SK-N-SH (cell line): ENCODE results near the gene MIS18A. TPM values are rescaled to one million over a fixed set of nuclear protein-coding genes. Genes with fewer than 3 reads are reported as not detected.

ENCODE experiments used
- CTCF ChIA-PET: fragments of 300-600, 350-600 bp; formaldehyde crosslinking; extraction: SDS; loops from one replicate; lab custom pipeline; 2021; lab: Yijun Ruan, JAX
- POLR2A ChIA-PET: fragments of 350-600 bp; sonication (Branson Sonifier 250); formaldehyde crosslinking; extraction: SDS; loops from one replicate; lab custom pipeline; 2020; ENCODE audit warnings: antibody characterized with exemption, inconsistent platforms; lab: Yijun Ruan, JAX
- DNase-seq: peaks from one replicate; pipeline ENCODE4 v3.0.0; 2012
- H2AFZ ChIP-seq: fragments of 200-600 bp; sonication (generic); 2 replicates; pipeline ENCODE4 v1.8.1; 2016; ENCODE audit warnings: antibody characterized with exemption, mild to moderate bottlenecking, low read depth
- H3F3A ChIP-seq: fragments of 200-600 bp; sonication (generic); replicated peaks from 2 replicates; pipeline ENCODE3; 2016; ENCODE audit warnings: antibody characterized with exemption, mild to moderate bottlenecking; ENCODE audit not compliant: insufficient read depth
- H3K27ac ChIP-seq, 2 experiments: fragments of 200-500 bp in 1 of 2; fragments of 200-600 bp in 1 of 2; sonication (Bioruptor generic) in 1 of 2; sonication (generic), shearing (Covaris generic) in 1 of 2; 2 replicates each; pipeline versions ENCODE4 v1.5.1 to v1.6.1; 2014 to 2016; ENCODE audit warnings: low read depth in 2 of 2, inconsistent platforms in 1 of 2, low read length in 1 of 2, mild to moderate bottlenecking in 1 of 2, mixed read lengths in 1 of 2
- H3K27me3 ChIP-seq: fragments of 200-600 bp; sonication (generic), shearing (Covaris generic); 2 replicates; pipeline ENCODE4 v1.6.1; 2016; ENCODE audit warnings: mixed run types; ENCODE audit not compliant: insufficient read depth
- H3K36me3 ChIP-seq, 2 experiments: fragments of 200-500 bp in 1 of 2; fragments of 200-600 bp in 1 of 2; sonication (Bioruptor generic) in 1 of 2; sonication (generic) in 1 of 2; replicated peaks in 1 of 2; 2 replicates each; pipeline versions ENCODE3 to v1.5.1; 2014 to 2016; ENCODE audit warnings: low read length in 1 of 2, mild to moderate bottlenecking in 1 of 2; ENCODE audit not compliant: insufficient read depth in 2 of 2, control insufficient read depth in 1 of 2
- H3K4me1 ChIP-seq, 2 experiments: fragments of 200-500 bp in 1 of 2; fragments of 200-600 bp in 1 of 2; sonication (Bioruptor generic) in 1 of 2; sonication (generic), shearing (Covaris generic) in 1 of 2; 2 replicates each; pipeline versions ENCODE4 v1.5.1 to v1.6.1; 2014 to 2016; ENCODE audit warnings: low read depth in 1 of 2, low read length in 1 of 2, mixed run types in 1 of 2; ENCODE audit not compliant: insufficient read depth in 2 of 2, control insufficient read depth in 1 of 2
- H3K4me2 ChIP-seq: fragments of 200-600 bp; sonication (generic), shearing (Covaris generic); 2 replicates; pipeline ENCODE4 v1.6.1; 2017; ENCODE audit warnings: mixed run types
- H3K4me3 ChIP-seq, 2 experiments: fragments of 200-500 bp in 1 of 2; fragments of 200-600 bp in 1 of 2; sonication (Bioruptor generic) in 1 of 2; sonication (generic), shearing (Covaris generic) in 1 of 2; 2 replicates each; pipeline versions ENCODE4 v1.5.1 to v1.8.1; 2014 to 2016; ENCODE audit warnings: low read depth in 2 of 2, inconsistent platforms in 1 of 2, low read length in 1 of 2, mild to moderate bottlenecking in 1 of 2, mixed read lengths in 1 of 2, moderate library complexity in 1 of 2
- H3K79me2 ChIP-seq: fragments of 200-600 bp; sonication (generic); 2 replicates; pipeline ENCODE4 v1.8.1; 2017; ENCODE audit warnings: mild to moderate bottlenecking; ENCODE audit not compliant: insufficient read depth
- H3K9ac ChIP-seq: fragments of 200-600 bp; sonication (generic); 2 replicates; pipeline ENCODE4 v1.6.1; 2017; ENCODE audit warnings: mixed run types
- H3K9me2 ChIP-seq: fragments of 200-600 bp; sonication (generic); 2 replicates; pipeline ENCODE4 v1.6.1; 2017; ENCODE audit warnings: mixed run types
- H3K9me3 ChIP-seq: fragments of 200-600 bp; sonication (generic); 2 replicates; pipeline ENCODE4 v1.6.1; 2017; ENCODE audit warnings: mixed run types, mild to moderate bottlenecking, moderate library complexity
- H4K20me1 ChIP-seq: fragments of 200-600 bp; sonication (generic); 2 replicates; pipeline ENCODE4 v1.6.1; 2017; ENCODE audit warnings: mild to moderate bottlenecking, mixed run types; ENCODE audit not compliant: insufficient read depth
- ELF1 ChIP-seq: IDR thresholded peaks from 2 replicates; pipeline ENCODE4 v1.4.0; 2012
- EP300 ChIP-seq, 2 experiments: IDR thresholded peaks; 2 replicates each; pipeline versions ENCODE4 v1.4.0 to v1.6.1; 2012; ENCODE audit warnings: borderline replicate concordance in 1 of 2, low read depth in 1 of 2, low read length in 1 of 2
- FOXJ3 ChIP-seq: sonication (generic); formaldehyde crosslinking; IDR thresholded peaks from 2 replicates; pipeline ENCODE4 v1.5.1; 2020; ENCODE audit warnings: mild to moderate bottlenecking, missing genetic modification reagents
- FOXM1 ChIP-seq: IDR thresholded peaks from 2 replicates; pipeline ENCODE4 v1.4.0; 2012; ENCODE audit warnings: low read depth, mild to moderate bottlenecking
- GABPA ChIP-seq: IDR thresholded peaks from 2 replicates; pipeline ENCODE4 v1.4.0; 2012; ENCODE audit warnings: low read depth, mild to moderate bottlenecking
- GATA2 ChIP-seq: sonication (generic); formaldehyde crosslinking; IDR thresholded peaks from 2 replicates; pipeline ENCODE4 v1.5.0; 2020; ENCODE audit warnings: mild to moderate bottlenecking, missing genetic modification reagents
- JUND ChIP-seq: IDR thresholded peaks from 2 replicates; pipeline ENCODE4 v1.4.0; 2012
- MXI1 ChIP-seq: IDR thresholded peaks from 2 replicates; pipeline ENCODE4 v1.6.1; 2012; ENCODE audit warnings: mild to moderate bottlenecking, low read depth, low read length, improper control_type of control experiment
- NFIC ChIP-seq: IDR thresholded peaks from 2 replicates; pipeline ENCODE4 v1.4.0; 2012; ENCODE audit warnings: borderline replicate concordance
- NRF1 ChIP-seq: IDR thresholded peaks from 2 replicates; pipeline ENCODE4 v1.6.1; 2012; ENCODE audit warnings: low read depth, mild to moderate bottlenecking, low read length
- RCOR1 ChIP-seq: fragments of 150-350 bp; IDR thresholded peaks from 2 replicates; pipeline ENCODE4 v1.6.1; 2017; ENCODE audit warnings: antibody characterized with exemption, low read length
- REST ChIP-seq: IDR thresholded peaks from 2 replicates; pipeline ENCODE4 v1.6.1; 2012; ENCODE audit warnings: mild to moderate bottlenecking, low read depth, low read length, moderate library complexity
- RXRA ChIP-seq: IDR thresholded peaks from 2 replicates; pipeline ENCODE4 v1.4.0; 2012; ENCODE audit warnings: low read depth, mild to moderate bottlenecking, borderline replicate concordance
- SIN3A ChIP-seq: IDR thresholded peaks from 2 replicates; pipeline ENCODE4 v1.6.1; 2012; ENCODE audit warnings: low read depth, mild to moderate bottlenecking, low read length, moderate library complexity, borderline replicate concordance
- SMC3 ChIP-seq: IDR thresholded peaks from 2 replicates; pipeline ENCODE4 v1.6.1; 2012; ENCODE audit warnings: low read depth, low read length, improper control_type of control experiment
- TAF1 ChIP-seq: IDR thresholded peaks from 2 replicates; pipeline ENCODE4 v1.6.1; 2012; ENCODE audit warnings: low read depth, mild to moderate bottlenecking, low read length, moderate library complexity, borderline replicate concordance
- TCF12 ChIP-seq: IDR thresholded peaks from 2 replicates; pipeline ENCODE4 v1.4.0; 2012
- TEAD4 ChIP-seq: IDR thresholded peaks from 2 replicates; pipeline ENCODE4 v1.4.0; 2012; ENCODE audit warnings: mild to moderate bottlenecking, borderline replicate concordance; ENCODE audit not compliant: insufficient read depth
- USF1 ChIP-seq: IDR thresholded peaks from 2 replicates; pipeline ENCODE4 v1.4.0; 2012; ENCODE audit warnings: low read depth, borderline replicate concordance
- YY1 ChIP-seq: IDR thresholded peaks from 2 replicates; pipeline ENCODE4 v1.4.0; 2012; ENCODE audit warnings: low read depth, mild to moderate bottlenecking
- WGBS: methylation state at CpG from one replicate; pipeline ENCODE4 v1.1.6; 2017; ENCODE audit warnings: low lambda C conversion rate; 5-methylcytosine and 5-hydroxymethylcytosine counted together
- polyA plus RNA-seq, 3 experiments: library from polyadenylated mRNA; depleted of rRNA; stranded (reverse); fragments of >200 nt; gene quantifications; 2 replicates each; pipeline ENCODE4 v1.2.3, GENCODE V29; 2012
- TF ChIP-seq, protein P1 (sequence below): fragments of 150-350 bp; IDR thresholded peaks from 2 replicates; pipeline ENCODE4 v1.6.1; 2016; ENCODE audit warnings: mild to moderate bottlenecking, low read depth, low read length
- TF ChIP-seq, protein P2 (sequence below): fragments of 200-600 bp; sonication (generic); IDR thresholded peaks from 2 replicates; pipeline ENCODE4 v1.6.1; 2017; ENCODE audit warnings: antibody characterized with exemption, mild to moderate bottlenecking, moderate library complexity

The MIS18A gene
- polyA plus RNA-seq, 1 of the 3 experiments (the other 2 are of a cell fraction) = 14.2 TPM

DNA sequence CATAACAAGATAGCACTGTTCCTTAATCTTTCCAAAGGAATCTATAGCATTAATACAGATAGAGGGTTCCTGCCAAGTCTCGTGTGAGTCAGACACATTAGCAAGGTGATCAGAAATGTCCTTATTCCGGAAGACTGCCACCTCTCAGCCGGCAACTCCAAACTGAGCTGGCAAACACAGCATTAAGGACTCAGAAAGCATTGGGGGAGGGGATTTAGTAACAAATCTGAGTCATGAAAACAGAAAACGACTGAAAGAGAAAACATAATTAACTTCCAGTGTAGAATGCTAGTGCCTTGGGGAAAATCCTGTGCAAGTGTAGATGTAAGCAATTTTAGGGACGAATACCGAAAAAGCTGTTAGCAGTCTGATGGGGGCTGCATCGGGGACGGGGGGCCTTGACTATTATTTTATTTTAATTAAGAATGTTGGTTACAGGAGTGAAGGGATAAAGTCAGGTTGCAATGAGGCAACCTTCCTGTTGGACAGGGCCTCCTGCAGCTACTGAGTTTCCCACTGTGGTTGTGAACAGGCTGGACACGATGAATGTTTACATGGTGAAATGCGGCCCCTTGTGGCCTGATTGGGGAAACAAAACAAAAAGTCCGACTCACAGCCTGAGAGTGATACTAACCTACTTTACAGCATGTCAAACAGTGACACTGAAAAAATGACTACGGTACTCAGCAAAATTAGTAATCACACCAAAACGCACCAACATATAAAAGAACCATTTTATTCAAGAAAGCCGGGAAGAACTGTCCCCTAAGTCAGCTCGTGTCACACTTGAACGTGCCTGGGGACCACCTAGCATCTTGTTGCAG, 20.7 kb downstream of the MIS18A start (continued):
- peak; percentile 94 for TF ChIP-seq SMC3
- 0 out of 2 replicates have a peak, but pooled peaks have one; percentile 21 for TF ChIP-seq TCF12
- peak; percentile 41 for TF ChIP-seq NFIC

DNA sequence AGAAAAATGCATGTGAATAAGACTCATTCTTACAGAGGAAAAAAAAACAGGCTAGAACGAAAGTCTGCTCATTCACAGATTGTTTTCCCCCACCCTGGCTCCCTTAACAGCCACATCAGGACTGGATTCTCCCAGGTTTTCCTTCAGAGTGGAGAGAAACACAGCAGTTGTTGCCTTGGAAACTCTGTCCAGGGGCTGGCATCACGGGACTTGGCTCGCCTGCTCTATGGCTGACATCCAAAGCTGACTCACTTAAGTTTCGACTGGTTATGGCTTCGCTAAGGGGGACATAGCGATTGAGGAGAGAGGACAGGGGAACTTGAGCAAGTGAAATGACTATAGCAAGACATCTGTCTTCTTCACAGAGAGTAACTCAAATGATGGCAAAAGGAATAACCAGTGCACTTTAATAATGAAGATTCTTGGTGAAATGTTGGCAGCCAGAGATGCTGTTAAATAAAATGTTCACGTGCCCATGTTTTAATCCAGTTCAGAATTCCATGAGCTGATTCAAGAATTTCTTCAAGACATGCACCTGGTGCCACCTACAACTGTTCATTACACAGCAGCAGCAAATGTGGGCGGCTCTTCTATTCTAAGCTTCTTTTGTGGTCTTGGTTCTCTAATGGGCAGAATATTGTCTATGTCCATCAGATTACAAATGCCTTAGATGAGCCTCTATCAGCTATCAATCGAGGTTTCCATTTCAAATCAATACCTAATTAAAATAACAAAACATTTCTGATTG, 21.8 kb downstream of the MIS18A start:
- Histone ChIP-seq H3K9ac (peak overlapping the region; percentile 55; the same call in 1 of the 2 replicates), H3K4me2 (peak overlapping the region; percentile 49; the same call in 1 of the 2 replicates), H3K27me3 (no peaks in the 10 kb centered on the region), H3K36me3 (no peaks in the 10 kb centered on the region), H3K4me1 (peaks cover 14 to 32% of the 10 kb centered on the region in 2 experiments), H2AFZ (0 out of 2 replicates have a peak overlapping the region, but pooled peaks have one; percentile 37), H3K27ac (peak overlapping the region; percentile 79 to 92), H3K79me2 (no peaks in the 10 kb centered on the region), H3K9me3 (no peaks in the 10 kb centered on the region), H3K4me3 (no peak overlapping the region), H3K9me2 (no peaks in the 10 kb centered on the region), H3F3A (peaks cover 23% of the 10 kb centered on the region), H4K20me1 (no peaks in the 10 kb centered on the region)
- ChIA-PET POLR2A (interaction anchor here (0.7 to 2.6 kb wide), 3 partner anchors 9 to 384 kb away, joined by 3 to 8 read pairs (median 3); partner anchors contain the start of gene HUNK), CTCF (interaction anchor here (0.7 to 4.9 kb wide), 29 partner anchors 12 to 485 kb away, joined by 3 to 92 read pairs (median 7); partner anchors contain the start of gene HUNK)
- peak; percentile 85 for DNase-seq
- WGBS = 27% methylated on average over 9 of the region's 9 CpGs
- TF ChIP-seq, protein P1, sequence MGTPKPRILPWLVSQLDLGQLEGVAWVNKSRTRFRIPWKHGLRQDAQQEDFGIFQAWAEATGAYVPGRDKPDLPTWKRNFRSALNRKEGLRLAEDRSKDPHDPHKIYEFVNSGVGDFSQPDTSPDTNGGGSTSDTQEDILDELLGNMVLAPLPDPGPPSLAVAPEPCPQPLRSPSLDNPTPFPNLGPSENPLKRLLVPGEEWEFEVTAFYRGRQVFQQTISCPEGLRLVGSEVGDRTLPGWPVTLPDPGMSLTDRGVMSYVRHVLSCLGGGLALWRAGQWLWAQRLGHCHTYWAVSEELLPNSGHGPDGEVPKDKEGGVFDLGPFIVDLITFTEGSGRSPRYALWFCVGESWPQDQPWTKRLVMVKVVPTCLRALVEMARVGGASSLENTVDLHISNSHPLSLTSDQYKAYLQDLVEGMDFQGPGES = no peak
- peak; percentile 44; the same call in 1 of the 2 replicates for TF ChIP-seq JUND
- TF ChIP-seq RCOR1 = peak; percentile 26; the same call in 1 of the 2 replicates
- TF ChIP-seq, protein P2, sequence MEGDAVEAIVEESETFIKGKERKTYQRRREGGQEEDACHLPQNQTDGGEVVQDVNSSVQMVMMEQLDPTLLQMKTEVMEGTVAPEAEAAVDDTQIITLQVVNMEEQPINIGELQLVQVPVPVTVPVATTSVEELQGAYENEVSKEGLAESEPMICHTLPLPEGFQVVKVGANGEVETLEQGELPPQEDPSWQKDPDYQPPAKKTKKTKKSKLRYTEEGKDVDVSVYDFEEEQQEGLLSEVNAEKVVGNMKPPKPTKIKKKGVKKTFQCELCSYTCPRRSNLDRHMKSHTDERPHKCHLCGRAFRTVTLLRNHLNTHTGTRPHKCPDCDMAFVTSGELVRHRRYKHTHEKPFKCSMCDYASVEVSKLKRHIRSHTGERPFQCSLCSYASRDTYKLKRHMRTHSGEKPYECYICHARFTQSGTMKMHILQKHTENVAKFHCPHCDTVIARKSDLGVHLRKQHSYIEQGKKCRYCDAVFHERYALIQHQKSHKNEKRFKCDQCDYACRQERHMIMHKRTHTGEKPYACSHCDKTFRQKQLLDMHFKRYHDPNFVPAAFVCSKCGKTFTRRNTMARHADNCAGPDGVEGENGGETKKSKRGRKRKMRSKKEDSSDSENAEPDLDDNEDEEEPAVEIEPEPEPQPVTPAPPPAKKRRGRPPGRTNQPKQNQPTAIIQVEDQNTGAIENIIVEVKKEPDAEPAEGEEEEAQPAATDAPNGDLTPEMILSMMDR = no peak
- no peak for TF ChIP-seq REST
- TF ChIP-seq GABPA = no peak
- TF ChIP-seq SMC3 = no peak
- TF ChIP-seq FOXM1 = no peak
- no peak for TF ChIP-seq TEAD4
- no peak for TF ChIP-seq NRF1
- peak; percentile 72; the same call in 1 of the 2 replicates for TF ChIP-seq USF1
- 0 out of 2 replicates have a peak, but pooled peaks have one; percentile 50 for TF ChIP-seq FOXJ3 (CRISPR knock-in tag)
- TF ChIP-seq RXRA = no peak
- no peak for TF ChIP-seq ELF1
- TF ChIP-seq YY1 = no peak
- peak; percentile 38; the same call in 1 of the 2 replicates for TF ChIP-seq TCF12
- TF ChIP-seq SIN3A = no peak
- no peak for TF ChIP-seq TAF1
- no peak for TF ChIP-seq GATA2
- peak in 1 of 2 experiments; percentile 6; a peak in 1 of 4 replicates for TF ChIP-seq EP300 (IDR thresholded peaks at IDR 0.05; ENCODE audit: borderline replicate concordance in 1 of 2, low read depth in 1 of 2, low read length in 1 of 2)
- peak; percentile 63; the same call in 1 of the 2 replicates for TF ChIP-seq MXI1
